Measurements from ENCODE around the gene GTF2F2.

GTF2F2 gene

DNA sequence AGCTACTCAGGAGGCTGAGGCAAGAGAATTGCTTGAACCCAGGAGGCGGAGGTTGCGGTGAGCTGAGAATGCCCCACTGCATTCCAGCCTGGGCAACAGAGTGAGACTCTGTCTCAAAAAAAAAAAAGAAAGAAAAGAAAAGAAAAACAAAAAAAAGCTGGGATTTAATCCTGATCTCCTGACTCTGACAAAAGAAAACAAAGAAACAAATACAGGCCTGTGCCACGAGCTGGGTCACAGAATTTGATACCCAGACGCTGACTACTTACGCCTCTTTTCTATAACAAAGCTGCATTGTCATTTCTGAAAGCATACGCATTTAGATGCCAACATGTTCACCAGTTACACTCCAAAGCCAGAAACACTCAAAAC, 18.2 kb upstream of the GTF2F2 start:
- TF ChIP-seq CTCF (IDR thresholded peaks at IDR 0.05), result no peak
- H3K36me3 ChIP-seq, result no peaks in the 10 kb centered on the region
- no peaks in the 10 kb centered on the region for H3K4me1 ChIP-seq (ENCODE audit: control insufficient read depth in 1 of 2, insufficient read depth in 1 of 2, low read depth in 1 of 2, low read length in 1 of 2)
- H3K27me3 ChIP-seq, result no peaks in the 10 kb centered on the region
- H3K27ac ChIP-seq, result no peak overlapping the region
- H3K4me3 ChIP-seq (ENCODE audit: low read depth in 1 of 2, low read length in 1 of 2), result no peak overlapping the region
- no peaks in the 10 kb centered on the region for H3K9me3 ChIP-seq

GRCh38 chr13:45103449-45103848, 16.9 kb upstream of the GTF2F2 start:
- H3K4me1 ChIP-seq (ENCODE audit: control insufficient read depth in 1 of 2, insufficient read depth in 1 of 2, low read depth in 1 of 2, low read length in 1 of 2), result no peaks in the 10 kb centered on the region
- no peaks in the 10 kb centered on the region for H3K9me3 ChIP-seq
- H3K36me3 ChIP-seq, result no peaks in the 10 kb centered on the region
- no peak overlapping the region for H3K27ac ChIP-seq
- no peak for TF ChIP-seq CTCF (IDR thresholded peaks at IDR 0.05)
- H3K27me3 ChIP-seq, result no peaks in the 10 kb centered on the region
- H3K4me3 ChIP-seq (ENCODE audit: low read depth in 1 of 2, low read length in 1 of 2), result no peak overlapping the region

DNA sequence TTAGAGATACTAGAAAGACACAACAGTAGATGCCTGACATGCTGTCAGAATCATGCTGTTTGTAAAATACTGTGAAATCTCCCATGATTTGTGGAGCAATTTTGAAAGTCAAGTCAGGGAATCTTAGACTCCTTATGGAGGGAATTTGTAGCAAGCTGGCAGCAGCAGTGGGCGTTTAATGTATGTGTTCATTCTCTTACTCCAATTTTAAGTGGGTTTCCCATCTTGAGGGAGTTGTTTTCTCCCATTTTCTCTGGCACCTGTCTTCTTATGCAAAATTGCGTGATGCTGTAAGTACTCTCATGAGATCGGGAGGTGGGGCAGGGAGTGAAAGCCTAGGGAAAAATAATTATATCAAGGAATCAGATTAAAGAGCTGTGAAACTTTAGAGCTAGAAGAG, 16.0 kb upstream of the GTF2F2 start:
- Histone ChIP-seq H3K4me3 (ENCODE audit: low read depth in 1 of 2, low read length in 1 of 2) (no peak overlapping the region), H3K9me3 (no peaks in the 10 kb centered on the region), H3K4me1 (ENCODE audit: control insufficient read depth in 1 of 2, insufficient read depth in 1 of 2, low read depth in 1 of 2, low read length in 1 of 2) (no peaks in the 10 kb centered on the region), H3K36me3 (no peaks in the 10 kb centered on the region), H3K27me3 (no peaks in the 10 kb centered on the region), H3K27ac (no peak overlapping the region)
- no peak for TF ChIP-seq CTCF (IDR thresholded peaks at IDR 0.05)

DNA sequence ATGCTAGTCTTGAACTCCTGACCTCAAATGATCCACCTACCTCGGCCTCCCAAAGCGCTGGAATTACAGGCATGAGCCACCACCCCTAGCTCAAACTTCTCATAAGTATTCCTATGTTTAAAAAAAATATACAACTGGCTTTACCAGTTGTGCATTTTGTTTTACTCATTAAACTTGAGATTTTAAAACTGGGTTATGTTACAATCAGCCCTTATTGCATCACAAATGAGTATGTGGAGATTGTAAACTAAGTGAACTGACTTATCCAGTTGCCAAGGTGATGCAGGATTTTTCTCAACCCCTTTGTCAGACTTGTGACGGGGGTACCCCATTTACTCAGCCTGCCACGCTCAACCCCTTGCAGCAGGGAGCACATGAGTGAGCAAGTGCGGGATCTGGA, 14.4 kb upstream of the GTF2F2 start:
- Histone ChIP-seq H3K4me1 (ENCODE audit: control insufficient read depth in 1 of 2, insufficient read depth in 1 of 2, low read depth in 1 of 2, low read length in 1 of 2) (no peaks in the 10 kb centered on the region), H3K36me3 (no peaks in the 10 kb centered on the region), H3K27ac (no peak overlapping the region), H3K4me3 (ENCODE audit: low read depth in 1 of 2, low read length in 1 of 2) (no peak overlapping the region), H3K27me3 (no peaks in the 10 kb centered on the region), H3K9me3 (no peaks in the 10 kb centered on the region)
- TF ChIP-seq CTCF (IDR thresholded peaks at IDR 0.05), result no peak

DNA sequence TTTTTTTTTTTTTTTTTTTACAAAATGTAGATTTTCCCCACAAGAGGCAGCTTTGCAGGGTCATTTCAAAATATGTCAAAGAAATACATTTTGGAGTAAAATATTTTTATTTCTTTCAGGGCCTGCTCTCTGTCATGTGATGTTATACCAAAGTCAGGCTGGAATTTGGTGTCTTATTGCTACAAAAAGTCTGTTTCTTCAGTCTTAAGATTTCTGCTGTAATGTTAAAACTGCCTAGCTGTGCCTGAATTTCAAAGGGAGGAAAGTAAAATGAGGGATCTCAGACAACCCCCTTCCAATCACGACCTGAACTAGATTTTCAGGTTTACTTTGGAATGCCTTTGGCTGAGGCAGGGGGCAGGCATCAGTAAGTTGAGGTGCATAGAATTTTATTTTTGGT, 12.8 kb upstream of the GTF2F2 start:
- Histone ChIP-seq H3K27me3 (no peaks in the 10 kb centered on the region), H3K4me1 (ENCODE audit: control insufficient read depth in 1 of 2, insufficient read depth in 1 of 2, low read depth in 1 of 2, low read length in 1 of 2) (no peaks in the 10 kb centered on the region), H3K36me3 (no peaks in the 10 kb centered on the region), H3K27ac (no peak overlapping the region), H3K9me3 (no peaks in the 10 kb centered on the region), H3K4me3 (ENCODE audit: low read depth in 1 of 2, low read length in 1 of 2) (no peak overlapping the region)
- TF ChIP-seq CTCF (IDR thresholded peaks at IDR 0.05), result no peak

- H3K36me3 ChIP-seq, result no peaks in the 10 kb centered on the region
- no peak overlapping the region for H3K4me3 ChIP-seq (ENCODE audit: low read depth in 1 of 2, low read length in 1 of 2)
- H3K9me3 ChIP-seq, result no peaks in the 10 kb centered on the region
These were observed 11.6 kb upstream of the GTF2F2 start for GRCh38 chr13:45108716-45109101.

More at GRCh38 chr13:45108716-45109101, 11.6 kb upstream of the GTF2F2 start:
- Histone ChIP-seq H3K27me3 (no peaks in the 10 kb centered on the region), H3K4me1 (ENCODE audit: control insufficient read depth in 1 of 2, insufficient read depth in 1 of 2, low read depth in 1 of 2, low read length in 1 of 2) (no peaks in the 10 kb centered on the region), H3K27ac (no peak overlapping the region)
- no peak for TF ChIP-seq CTCF (IDR thresholded peaks at IDR 0.05)

All from neutrophil (primary cell).